Chondrocyte (in vitro differentiated cells): ENCODE measurements around the gene AGBL4. TPM values are rescaled to one million over a fixed set of nuclear protein-coding genes. Genes with fewer than 3 reads are reported as not detected.

Experiments used
- DNase-seq: peaks from one replicate; pipeline ENCODE4 v3.0.0; 2021; ENCODE audit warnings: mixed read lengths, low spot score
- H3K27ac Mint-ChIP-seq: one replicate; pipeline ENCODE4 v1.8.0; 2021; ENCODE audit warnings: mild to moderate bottlenecking, moderate library complexity, mixed read lengths; ENCODE audit not compliant: unreplicated experiment
- H3K27me3 Mint-ChIP-seq: 2 replicates; pipeline ENCODE4 v1.8.0; 2021; ENCODE audit warnings: low read depth, mixed read lengths
- H3K36me3 Mint-ChIP-seq: 2 replicates; pipeline ENCODE4 v1.8.0; 2021; ENCODE audit warnings: low read depth, mixed read lengths
- H3K4me1 Mint-ChIP-seq: 2 replicates; pipeline ENCODE4 v1.8.0; 2021; ENCODE audit warnings: low read depth, mild to moderate bottlenecking, mixed read lengths
- H3K4me3 Mint-ChIP-seq: one replicate; pipeline ENCODE4 v1.8.0; 2021; ENCODE audit warnings: mild to moderate bottlenecking, moderate library complexity, mixed read lengths; ENCODE audit not compliant: unreplicated experiment
- H3K9me3 Mint-ChIP-seq: 2 replicates; pipeline ENCODE4 v1.8.0; 2021; ENCODE audit warnings: low read depth, mixed read lengths
- total RNA-seq: library from RNA; stranded (reverse); gene quantifications from 3 replicates; pipeline ENCODE4 v1.2.1, GENCODE V29; 2021
- TF ChIP-seq, protein P1 (sequence below): fragments of 200-600 bp; sonication (generic); IDR thresholded peaks from 2 replicates; pipeline ENCODE4 v1.5.0; 2021; ENCODE audit warnings: antibody characterized with exemption, mild to moderate bottlenecking, moderate library complexity

Gene AGBL4
- total RNA-seq, 1 donor from 2014 or later, result not detected

DNA sequence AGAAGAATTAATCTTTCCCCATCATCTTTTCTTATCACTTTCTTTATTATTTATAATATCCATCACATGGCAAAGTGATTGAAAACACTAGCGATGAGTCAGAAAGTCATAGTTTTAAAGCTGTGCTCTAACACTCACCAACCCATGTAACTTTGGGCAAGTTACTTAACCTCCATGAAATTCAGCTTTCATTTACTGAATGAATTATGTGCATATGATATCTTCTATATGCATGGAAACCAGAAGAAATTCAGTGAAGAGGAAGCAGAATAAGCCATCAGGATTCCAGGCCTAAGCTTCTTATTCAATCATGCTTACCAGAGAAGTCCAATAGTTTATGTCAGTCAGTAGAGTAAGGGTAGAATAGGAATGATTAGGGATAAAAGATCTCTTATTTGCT is 300.1 kb downstream of the AGBL4 start:
- peaks cover 45% of the 10 kb centered on the region for H3K9me3 Mint-ChIP-seq
- H3K27me3 Mint-ChIP-seq, result no peaks in the 10 kb centered on the region
- DNase-seq, result no peak
- TF ChIP-seq, protein P1, sequence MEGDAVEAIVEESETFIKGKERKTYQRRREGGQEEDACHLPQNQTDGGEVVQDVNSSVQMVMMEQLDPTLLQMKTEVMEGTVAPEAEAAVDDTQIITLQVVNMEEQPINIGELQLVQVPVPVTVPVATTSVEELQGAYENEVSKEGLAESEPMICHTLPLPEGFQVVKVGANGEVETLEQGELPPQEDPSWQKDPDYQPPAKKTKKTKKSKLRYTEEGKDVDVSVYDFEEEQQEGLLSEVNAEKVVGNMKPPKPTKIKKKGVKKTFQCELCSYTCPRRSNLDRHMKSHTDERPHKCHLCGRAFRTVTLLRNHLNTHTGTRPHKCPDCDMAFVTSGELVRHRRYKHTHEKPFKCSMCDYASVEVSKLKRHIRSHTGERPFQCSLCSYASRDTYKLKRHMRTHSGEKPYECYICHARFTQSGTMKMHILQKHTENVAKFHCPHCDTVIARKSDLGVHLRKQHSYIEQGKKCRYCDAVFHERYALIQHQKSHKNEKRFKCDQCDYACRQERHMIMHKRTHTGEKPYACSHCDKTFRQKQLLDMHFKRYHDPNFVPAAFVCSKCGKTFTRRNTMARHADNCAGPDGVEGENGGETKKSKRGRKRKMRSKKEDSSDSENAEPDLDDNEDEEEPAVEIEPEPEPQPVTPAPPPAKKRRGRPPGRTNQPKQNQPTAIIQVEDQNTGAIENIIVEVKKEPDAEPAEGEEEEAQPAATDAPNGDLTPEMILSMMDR, result no peak
- no peaks in the 10 kb centered on the region for H3K36me3 Mint-ChIP-seq
- no peak overlapping the region for H3K27ac Mint-ChIP-seq
- no peaks in the 10 kb centered on the region for H3K4me1 Mint-ChIP-seq
- H3K4me3 Mint-ChIP-seq, result no peak overlapping the region

DNA sequence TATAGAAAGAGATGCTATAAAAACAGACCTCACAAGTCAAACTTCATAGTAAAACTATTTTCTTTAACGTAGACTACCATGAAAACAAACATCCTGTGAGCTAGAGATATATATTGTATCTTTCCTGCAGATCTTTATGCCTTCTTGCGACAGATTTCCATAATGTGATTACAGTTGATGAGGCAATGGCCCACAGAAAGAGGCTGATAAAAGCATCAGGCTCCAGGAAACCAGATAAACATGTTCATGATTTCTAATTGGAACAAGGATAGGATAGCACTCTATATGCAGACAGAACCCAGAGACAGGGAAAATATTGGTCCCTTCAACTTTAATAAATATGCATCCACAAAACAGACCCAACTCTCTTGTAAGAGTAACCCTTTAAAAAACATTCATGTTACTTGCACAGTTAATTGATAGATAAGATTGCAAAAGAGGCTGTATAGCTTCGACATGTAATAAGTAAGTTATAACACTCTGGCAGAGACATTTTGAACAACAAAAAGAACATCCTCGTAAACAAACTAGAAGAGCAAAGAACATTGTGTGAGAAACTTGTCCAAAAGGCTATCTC is 329.4 kb downstream of the AGBL4 start:
- no peak overlapping the region for H3K4me3 Mint-ChIP-seq
- no peaks in the 10 kb centered on the region for H3K27me3 Mint-ChIP-seq
- H3K4me1 Mint-ChIP-seq, result no peaks in the 10 kb centered on the region
- no peaks in the 10 kb centered on the region for H3K36me3 Mint-ChIP-seq
- no peak for DNase-seq
- TF ChIP-seq, protein P1, result no peak
- H3K9me3 Mint-ChIP-seq, result peaks cover 31% of the 10 kb centered on the region
- no peak overlapping the region for H3K27ac Mint-ChIP-seq

DNA sequence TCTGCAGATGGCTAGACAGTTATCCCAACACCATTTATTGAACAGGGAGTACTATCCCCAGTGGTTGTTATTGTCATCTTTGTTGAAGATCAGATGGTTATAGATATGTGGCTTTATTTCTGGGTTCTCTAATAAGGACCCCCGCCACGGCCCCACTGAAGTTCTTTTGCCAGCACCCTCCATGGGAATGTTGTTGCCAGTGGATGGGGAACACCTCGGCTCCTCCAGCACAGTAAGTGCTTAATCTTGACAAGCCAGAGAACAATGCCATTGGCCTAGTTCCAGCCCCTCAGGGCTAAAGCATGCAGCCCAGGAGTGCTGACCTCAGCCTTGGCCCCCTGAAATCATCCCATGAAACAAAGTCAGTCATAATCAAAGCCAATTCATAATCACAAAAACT is 337.6 kb downstream of the AGBL4 start:
- Mint-ChIP-seq H3K4me1 (no peaks in the 10 kb centered on the region), H3K4me3 (no peak overlapping the region), H3K36me3 (no peaks in the 10 kb centered on the region), H3K9me3 (peaks cover 45% of the 10 kb centered on the region), H3K27ac (no peak overlapping the region), H3K27me3 (no peaks in the 10 kb centered on the region)
- TF ChIP-seq, protein P1, result no peak
- DNase-seq, result no peak

DNA sequence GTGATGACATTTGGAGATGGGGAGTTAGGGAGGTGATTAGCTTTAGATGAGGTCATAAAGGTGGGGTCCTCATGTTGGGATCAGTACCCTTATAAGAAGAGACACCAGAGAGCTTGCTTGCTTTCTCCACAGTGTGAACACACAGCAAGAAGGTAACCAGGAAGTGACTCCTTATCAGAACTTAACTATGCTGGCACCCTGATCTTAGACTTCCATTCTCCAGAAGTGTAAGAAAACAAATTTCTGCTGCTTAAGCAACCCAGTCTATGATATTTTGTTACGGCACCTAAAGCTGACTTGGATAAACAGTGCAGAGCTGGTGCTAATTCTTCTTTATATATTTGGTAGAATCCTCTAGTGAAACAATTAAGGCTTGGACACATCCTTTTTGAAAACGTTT is 346.0 kb downstream of the AGBL4 start:
- TF ChIP-seq, protein P1, result no peak
- no peaks in the 10 kb centered on the region for H3K36me3 Mint-ChIP-seq
- H3K27me3 Mint-ChIP-seq, result no peaks in the 10 kb centered on the region
- H3K27ac Mint-ChIP-seq, result no peak overlapping the region
- peaks cover 50% of the 10 kb centered on the region for H3K9me3 Mint-ChIP-seq
- DNase-seq, result no peak
- H3K4me3 Mint-ChIP-seq, result no peak overlapping the region
- no peaks in the 10 kb centered on the region for H3K4me1 Mint-ChIP-seq

DNA sequence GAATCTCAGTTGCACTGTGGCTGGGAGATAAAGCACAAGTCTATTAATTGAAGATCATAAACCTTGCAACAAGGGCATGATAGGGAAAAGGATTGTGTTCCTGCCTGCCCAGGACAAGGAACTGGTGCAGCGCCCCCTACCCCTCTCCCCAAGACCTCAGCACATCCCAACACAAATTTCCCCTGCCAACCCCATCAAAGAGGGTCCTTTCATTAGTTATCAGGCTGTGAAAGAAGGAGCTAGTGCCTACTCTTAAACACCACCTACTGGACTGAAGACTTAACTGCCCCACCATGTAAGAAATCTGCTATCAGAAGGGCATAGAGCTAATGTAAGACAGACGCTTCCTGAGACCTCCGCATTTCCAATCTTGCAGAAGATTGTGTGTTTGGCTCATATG is 372.6 kb downstream of the AGBL4 start:
- no peaks in the 10 kb centered on the region for H3K4me1 Mint-ChIP-seq
- DNase-seq, result no peak
- H3K27me3 Mint-ChIP-seq, result no peaks in the 10 kb centered on the region
- H3K9me3 Mint-ChIP-seq, result peaks cover 33% of the 10 kb centered on the region
- no peak overlapping the region for H3K4me3 Mint-ChIP-seq
- TF ChIP-seq, protein P1, result no peak
- no peak overlapping the region for H3K27ac Mint-ChIP-seq
- no peaks in the 10 kb centered on the region for H3K36me3 Mint-ChIP-seq
